ENCODE results near the gene ITGA11.

The ITGA11 gene

DNA sequence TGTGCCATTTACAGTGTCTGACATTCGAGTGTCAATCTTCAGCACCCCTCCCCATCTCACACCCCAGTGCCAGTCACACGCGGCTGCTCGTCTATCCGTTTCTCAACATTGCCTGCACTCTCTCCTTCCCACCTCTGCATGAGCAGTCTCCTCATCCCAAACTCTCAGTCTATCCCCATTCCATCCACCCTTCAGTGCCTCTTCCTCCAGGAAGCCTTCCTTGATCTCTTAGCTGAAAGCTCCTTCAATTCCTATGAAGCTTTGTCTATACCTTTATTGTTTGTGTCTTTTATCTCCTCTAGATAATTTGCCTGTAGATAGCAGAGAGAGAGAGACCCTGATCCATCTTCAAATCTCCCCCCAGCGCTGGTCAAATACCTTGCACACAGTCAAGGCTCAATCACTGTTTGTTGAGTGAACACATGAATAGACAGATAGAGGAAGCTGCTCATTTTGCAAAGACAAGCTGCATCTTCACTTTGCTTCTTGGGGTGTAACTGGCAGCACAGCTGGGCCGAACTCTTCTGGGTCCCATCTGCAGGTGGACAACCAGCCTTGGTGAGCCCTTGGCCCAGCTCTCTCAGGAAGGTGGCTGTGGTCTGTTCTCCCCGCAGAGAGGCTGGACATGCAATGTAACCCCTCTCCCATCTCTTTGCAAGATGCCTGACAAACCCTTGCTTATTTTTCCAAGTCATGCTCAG is 52.8 kb downstream of the ITGA11 start:
- H3K4me3 ChIP-seq (ENCODE audit: low read depth, low read length), result no peak overlapping the region

DNA sequence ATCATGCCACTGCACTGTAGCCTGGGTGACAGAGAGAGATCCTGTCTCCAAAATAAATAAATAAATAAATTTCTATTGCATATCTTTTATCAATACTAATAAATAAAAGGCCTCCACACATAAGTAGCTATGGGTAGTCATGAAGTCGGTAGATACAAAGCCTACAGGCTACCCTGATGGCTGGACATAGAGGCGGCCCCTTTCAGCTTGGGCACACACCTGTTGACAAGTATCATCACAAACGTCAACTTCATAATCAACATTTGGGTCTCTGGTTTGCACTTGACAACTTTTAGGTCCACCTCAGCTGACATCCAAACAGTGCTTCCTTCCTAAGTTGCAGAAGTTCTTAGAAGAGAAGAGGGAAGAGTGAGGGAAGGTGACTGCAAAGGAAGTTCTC is 53.4 kb downstream of the ITGA11 start:
- no peak overlapping the region for H3K4me3 ChIP-seq (ENCODE audit: low read depth, low read length)

DNA sequence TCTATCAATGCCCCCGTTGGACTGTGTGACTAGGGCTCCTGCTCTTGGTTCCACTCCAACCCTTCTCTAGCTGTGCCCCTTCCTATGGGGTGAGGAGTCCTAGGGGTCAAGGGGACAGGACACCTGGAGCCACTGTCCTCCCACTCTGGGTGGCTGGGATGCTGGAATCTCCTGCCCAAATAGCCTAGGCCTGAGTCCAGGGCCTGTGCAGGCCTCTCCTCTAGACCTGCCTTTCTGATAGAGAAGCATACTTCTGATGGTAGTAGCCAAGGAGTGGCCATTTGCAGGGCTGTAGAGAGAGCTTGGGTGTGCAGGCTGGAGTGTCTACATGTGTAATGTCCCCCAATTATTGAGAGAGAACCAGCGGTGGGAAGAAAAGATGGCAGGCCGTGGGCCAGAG is 54.2 kb downstream of the ITGA11 start:
- H3K4me3 ChIP-seq (ENCODE audit: low read depth, low read length), result no peak overlapping the region

DNA sequence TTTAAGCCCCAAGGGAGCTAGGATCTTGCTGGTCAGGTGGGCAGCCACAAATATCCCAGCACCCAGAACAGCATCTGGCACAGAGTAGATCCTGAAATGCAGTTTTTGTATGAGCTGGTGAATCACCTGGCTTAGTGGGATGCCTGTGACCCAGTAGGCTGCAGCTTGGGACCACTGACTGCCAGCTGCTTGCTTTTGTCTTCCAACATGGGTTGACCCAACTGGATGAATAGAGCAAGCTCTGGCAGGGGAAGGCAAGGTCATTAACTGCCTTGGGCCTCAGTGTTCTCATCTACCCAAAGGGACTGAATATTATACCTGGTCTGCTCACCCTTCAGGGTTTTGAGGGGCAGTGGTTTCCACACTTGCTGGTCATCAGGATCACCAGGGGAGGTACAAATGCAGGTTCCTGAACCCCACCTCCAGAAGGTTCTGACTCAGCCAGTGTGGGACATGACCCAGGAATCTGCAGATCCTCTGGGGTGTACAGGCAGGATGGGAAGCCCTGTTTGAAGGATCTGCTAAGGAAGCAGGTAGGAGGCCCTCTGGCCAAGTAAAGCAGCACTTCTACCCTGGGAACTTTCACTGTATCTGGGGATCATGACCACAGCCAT is 55.4 kb downstream of the ITGA11 start:
- H3K4me3 ChIP-seq (ENCODE audit: low read depth, low read length), result no peak overlapping the region

DNA sequence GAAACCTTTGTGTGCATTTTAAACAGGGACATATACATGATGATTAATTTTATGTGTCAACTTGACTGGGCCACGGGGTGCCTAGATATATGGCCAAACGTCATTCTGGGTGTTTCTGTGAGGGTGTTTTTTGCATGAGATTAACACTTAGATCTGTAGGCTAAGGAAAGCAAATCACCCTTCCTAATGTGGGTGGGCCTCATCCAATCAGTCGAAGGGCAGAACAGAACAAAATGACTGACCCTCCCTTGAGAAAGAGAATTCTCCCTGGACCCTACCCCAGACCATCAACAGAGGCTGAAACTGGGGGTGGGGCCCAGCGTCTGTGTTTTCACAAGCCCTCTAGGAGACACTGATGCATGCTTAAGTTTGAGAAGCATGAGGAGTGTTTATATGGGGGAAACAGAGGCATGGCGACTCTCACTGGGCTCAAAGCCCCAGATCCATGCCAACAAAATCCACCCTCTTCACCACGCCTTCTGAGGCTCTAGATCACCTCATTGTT is 56.2 kb downstream of the ITGA11 start:
- no peak overlapping the region for H3K4me3 ChIP-seq (ENCODE audit: low read depth, low read length)

DNA sequence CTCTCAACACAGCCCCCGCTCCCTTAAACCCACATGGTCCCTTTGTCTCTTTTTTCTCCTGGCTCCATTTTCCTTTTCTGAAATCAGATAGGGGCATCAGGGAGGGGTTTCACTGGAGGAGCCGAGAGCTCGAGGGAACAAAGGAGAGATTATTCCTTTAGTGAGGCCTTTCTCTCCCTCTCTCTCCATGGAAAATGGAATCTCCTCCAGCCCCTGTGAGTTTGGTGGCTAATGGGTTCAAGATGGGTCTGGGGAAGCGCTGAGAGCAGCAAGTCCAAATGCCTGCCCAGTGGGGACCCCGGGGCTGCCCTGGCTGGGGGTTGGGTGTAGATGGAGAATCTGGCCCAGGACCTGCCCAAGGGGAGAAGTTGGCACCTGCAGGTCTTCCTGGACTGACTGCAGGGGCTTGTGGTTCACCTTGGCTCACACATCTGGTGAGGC is 56.8 kb downstream of the ITGA11 start:
- no peak overlapping the region for H3K4me3 ChIP-seq (ENCODE audit: low read depth, low read length)

DNA sequence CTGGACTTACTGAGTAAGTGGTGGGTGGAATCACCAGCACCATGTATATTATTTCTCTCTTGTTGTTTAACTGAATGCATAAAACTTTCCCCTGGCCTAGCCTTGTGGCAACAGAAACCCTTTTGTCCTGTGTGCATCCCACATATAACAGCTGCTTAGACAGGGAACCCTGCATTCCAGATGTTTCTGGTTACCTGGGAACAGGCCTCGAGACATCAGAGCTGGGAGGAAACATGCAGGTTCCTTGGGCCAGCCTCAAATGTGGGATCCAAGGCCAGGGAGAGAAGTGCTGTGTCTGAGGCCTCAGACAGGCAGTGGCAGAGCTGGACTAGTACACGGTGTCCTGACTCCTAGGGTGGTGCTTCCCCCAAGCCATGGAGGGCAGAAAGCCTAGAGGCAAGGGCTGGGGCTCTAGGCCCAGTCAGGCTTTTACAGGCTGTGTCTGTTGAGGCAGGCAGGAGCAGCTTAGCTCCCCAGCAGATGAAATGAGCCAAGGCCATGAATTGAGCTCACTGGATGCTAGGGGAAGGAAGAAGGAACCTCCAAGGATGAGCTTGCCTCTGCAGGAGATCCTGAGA is 57.7 kb downstream of the ITGA11 start:
- H3K4me3 ChIP-seq (ENCODE audit: low read depth, low read length), result no peak overlapping the region

DNA sequence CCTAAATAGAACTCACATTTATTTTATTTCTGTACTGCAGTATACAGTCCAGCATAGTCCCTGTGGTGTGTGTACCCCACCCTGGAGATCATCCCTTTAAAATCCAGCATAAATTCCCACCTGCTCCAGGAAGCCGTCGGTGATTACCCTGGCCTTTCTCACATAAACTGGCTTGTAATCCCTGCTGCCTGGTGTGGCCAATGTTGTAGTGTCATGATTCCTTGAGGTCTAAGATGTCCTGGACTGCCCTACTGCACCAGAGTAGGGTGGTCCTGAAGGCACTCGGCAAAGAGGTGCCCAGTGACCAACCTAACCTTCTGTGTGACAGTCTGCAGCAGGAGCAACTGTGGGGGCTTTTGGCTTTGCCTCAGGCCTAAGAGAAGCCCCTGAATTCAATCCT is 58.9 kb downstream of the ITGA11 start:
- H3K4me3 ChIP-seq (ENCODE audit: low read depth, low read length), result no peak overlapping the region

DNA sequence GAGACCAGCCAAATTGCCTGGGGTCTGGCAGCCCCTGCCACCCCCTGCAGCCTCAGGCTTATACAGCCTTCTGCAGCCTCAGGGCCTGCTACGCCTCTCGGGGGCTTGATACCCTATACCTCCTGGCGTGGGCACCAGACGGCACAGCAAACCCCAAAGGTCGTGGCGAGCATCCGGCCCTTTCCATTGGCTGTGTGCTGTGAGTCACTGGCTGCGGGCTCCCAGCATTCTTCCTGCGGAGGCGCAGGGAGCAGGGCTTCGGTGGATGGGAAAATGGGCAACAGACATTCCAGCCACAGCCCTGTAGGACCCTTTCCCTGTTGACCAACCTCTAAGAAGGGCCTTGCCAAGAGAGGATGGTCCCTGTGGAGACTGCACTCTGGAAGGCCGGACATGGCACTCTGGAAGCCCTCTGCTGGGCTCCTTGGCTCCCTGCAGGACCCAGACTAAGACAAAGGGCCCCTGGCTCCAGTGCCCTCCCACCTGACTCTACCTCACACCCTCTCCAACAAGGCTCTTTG is 59.6 kb downstream of the ITGA11 start:
- H3K4me3 ChIP-seq (ENCODE audit: low read depth, low read length), result no peak overlapping the region

DNA sequence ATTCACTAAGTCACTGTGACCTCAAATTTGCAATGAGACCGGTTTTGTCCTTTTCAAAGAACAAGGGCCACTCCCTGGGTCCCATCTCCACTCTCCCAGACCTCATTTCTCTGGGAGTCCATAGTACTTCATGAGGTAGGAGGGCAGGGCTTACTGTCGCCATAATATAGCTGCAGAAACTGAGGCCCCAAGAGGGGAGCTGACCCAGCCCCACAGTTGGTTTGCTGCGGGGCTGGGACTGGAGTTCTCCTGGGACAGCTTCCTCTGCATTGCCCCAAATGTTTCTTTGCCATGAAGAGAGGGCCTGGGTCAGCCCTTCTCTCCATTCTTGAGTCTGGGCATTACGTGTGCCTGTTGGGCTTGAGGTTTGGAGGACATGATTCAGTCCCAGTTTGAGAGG is 60.1 kb downstream of the ITGA11 start:
- no peak overlapping the region for H3K4me3 ChIP-seq (ENCODE audit: low read depth, low read length)

DNA sequence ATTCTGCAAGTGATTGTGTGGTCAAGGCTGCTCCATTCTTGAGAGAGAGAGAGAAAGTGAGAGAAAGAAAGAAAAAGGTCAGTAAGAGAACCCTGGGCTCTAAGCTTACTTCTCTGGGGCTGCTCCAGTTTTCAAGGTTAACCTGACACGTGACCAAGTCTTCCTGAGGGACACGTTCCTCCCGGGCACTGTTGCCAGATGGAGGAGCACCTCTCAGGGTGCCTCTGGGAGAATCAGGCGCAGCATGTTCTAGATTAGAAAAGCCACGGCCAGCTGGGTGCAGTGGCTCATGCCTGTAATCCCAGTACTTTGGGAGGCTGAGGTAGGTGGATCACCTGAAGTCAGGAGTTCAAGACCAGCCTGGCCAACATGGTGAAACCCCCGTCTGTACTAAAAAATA is 60.8 kb downstream of the ITGA11 start:
- no peak overlapping the region for H3K4me3 ChIP-seq (ENCODE audit: low read depth, low read length)

DNA sequence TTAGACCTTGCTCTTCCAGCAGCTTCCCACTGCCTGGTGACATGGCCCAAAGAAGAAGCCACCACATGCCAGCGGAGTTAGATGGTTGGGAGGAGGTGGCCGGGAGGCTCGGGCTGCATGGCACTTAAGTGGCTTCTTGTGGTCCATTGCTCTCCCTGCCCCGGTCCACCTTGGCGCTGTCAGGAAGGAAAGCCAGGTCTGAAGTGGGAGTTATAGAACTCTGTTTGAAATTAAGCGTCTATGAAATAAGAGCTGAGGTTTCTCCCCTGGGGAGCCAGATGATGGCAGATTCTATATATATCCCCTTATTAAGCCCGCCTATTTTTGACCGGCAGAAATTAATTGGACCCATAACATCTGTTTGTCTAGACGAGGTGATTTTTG is 61.2 kb downstream of the ITGA11 start:
- no peak overlapping the region for H3K4me3 ChIP-seq (ENCODE audit: low read depth, low read length)

DNA sequence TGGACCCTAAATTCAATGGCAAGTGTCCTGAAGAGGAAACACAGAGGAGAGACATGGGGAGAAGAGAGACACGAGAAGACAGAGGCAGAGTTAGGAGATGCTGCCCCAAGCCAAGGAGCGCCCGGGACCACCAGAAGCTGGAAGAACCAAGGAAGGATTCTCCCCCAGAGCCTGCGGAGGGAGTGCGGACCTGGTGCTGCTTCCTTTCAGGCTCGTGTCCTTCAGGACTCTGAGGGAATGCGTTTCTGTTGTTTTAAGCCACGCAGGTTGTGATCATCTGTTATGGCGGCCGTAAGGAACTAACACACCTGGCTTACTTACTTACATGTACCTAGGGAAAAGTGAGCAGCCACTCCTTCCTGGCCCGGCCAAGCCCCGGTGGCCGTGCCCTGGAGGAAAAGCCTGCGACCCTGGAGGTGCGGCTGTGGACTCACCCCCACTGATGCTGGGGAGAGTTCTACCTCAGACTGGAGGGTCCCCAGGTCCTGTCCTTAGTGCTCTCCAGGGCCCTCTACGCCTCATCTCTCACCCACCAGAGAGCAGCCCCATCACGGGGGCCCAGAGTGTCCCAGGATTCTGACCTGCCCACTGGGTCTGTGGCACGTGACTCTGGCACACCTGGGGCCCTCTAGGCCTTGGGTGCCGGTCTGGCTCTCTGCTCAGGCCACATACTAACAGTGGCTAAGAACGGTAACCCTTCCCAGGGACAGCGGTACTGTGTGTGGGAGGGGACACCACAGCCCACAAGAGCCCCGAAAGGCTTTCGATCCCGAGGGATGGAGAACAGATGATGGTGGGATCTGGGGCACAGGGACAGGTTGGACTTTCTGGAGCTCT is 61.8 kb downstream of the ITGA11 start:
- no peak overlapping the region for H3K4me3 ChIP-seq (ENCODE audit: low read depth, low read length)

DNA sequence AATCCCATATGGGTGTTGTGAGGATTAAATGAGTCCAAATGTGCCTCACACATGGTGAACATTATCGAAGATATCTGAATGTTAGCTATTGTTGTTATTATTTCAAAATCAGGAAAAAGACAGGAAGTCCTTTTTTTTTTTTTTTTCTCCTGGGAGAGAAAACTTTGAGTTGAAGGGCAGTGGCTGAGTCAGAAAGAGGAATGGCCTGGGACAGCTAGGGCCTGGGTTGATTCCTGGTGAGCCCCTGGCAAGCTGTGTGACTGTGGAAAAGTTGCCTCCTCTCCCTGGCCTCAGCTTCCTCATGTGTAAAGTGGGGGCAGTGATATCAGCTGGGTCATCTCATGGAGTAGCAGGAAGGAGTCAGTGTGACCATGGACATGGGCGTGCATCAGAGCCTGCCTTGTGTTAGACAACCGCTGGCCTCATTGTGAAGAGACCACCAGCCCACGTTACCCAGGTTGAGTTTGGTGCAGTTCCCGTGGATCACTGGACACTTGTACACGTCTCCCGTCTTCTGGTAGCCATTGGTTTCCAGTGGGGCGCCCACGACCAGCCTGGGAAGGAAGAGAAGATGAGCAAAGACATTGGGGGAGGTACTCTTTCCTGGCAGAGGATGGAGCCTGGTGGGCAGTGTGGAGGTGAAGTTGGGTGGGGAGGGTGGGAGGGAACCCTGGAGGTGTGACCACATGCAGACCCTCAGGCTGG is 63.1 kb downstream of the ITGA11 start:
- H3K4me3 ChIP-seq (ENCODE audit: low read depth, low read length), result no peak overlapping the region

DNA sequence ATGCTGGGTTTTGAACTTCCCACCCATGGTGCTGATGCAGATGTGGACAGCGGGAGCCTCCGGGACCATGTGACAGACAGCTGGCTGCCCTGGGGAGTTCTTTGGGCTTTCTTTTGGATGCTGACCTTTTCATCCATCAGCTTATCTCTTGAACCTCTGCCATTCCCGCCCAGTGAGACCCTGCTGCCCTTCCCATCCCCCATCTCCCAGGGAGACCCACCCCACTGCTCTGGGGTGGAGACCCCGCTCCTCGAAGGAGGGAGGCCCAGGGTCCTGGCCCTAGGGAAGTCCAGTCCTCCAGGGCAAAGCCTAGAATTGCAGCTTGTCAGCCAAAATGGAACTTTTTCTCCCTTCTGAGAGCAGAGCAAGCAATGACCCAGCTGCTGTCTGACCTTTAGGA is 64.0 kb downstream of the ITGA11 start:
- no peak overlapping the region for H3K4me3 ChIP-seq (ENCODE audit: low read depth, low read length)

DNA sequence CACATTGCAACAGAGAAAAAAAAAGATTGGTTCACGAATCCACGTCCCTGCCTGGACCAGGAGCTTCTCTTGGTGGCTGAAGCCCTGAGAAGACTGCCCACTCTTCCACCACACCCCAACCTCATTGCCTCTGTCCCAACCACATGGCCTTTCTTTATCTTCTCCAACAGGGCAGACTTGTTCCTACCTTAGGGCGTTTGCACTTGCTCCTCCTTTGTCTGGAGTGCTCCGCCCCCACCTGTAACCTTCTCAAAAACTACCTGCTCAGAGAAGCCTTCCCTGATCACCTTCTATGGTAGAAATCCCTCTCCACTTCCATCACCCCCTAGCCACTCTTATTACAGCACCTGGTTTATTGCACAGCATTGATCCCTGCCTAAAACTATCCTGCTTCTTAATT is 64.7 kb downstream of the ITGA11 start:
- no peak overlapping the region for H3K4me3 ChIP-seq (ENCODE audit: low read depth, low read length)

DNA sequence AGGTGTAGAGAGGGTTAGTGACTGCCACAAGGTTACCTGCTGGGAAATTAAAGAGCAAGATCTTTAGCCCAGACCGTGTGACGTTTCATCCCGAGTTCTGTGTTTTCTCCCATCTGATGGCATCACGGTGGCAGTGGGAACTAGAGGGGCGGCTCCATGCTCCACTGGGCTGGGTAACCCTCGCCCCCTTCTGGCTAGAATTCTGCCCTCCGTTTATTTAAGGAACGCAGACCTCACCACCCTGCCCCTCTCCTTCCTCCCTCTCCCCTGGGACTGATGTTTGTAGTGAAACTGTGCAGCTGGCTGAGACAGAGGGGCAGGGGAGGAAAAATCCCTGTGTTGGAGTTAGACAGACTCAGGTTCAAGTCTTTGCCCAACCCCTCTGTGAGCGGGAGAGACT is 65.6 kb downstream of the ITGA11 start:
- H3K4me3 ChIP-seq (ENCODE audit: low read depth, low read length), result no peak overlapping the region

DNA sequence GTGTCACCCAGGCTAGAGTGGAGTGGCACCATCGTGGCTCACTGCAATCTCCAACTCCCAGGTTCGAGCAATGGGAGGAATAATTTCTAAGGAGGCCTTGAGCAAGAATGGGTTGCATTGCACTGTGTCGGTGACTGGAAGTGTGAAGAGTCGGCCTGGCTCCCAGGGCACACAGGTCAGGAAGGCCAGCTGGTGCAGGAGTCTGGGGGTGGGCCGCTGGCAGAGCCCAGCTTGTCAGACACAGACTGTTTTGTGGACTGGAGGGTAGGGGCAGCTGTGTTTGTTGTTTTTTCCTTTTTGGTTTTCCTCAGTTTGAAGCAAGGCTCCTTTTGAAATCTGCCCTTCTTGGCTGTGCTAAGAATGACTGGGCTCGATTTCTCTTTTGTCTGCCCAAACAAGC is 66.2 kb downstream of the ITGA11 start:
- H3K4me3 ChIP-seq (ENCODE audit: low read depth, low read length), result no peak overlapping the region

DNA sequence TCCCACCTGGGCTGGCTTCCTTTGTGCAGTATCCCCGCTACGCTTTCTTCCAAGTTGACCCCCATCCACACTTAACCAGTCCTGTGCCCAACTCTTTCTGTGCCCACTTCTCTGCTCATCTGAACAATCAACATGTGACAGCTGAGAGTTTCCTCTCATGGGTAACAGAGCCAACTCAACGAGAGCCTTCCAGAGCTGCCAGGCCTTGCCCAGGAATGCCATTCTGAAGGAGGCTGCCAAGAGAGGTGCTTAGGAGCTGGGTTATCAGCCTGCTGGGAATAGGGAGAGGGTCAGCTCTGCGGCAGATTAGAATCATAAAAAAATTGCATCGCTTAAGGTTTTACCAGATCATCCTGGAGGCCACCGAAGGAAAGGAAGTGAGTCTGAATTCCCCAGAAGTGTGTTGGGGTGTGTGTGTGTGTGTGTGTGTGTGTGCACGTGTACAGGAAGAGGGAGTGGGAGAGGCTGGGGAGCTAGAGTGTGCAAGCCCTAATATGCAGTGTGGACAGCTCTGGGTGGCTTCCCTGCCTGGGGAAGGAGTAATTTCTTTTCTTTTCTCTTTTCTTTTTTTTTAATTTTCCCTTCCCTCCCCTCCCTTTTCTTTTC is 66.7 kb downstream of the ITGA11 start:
- H3K4me3 ChIP-seq (ENCODE audit: low read depth, low read length), result no peak overlapping the region

DNA sequence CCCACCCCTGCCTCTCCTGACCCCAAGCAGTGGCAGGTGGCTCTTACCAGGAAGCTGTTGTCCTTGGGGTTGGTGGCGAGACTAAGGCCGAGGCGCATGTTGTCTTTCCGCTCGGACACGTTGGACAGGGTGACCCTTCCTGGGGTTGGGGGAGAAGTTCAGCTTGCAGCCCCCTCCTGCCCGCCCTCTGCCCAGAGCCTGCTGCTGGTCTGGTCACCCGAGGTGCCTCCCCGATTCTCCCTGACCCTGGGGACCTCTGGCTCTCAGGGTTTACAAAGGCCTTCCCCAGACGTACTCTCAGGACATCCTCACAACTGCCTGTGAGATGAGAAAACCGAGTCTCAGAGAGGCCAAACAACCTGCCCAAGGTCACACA is 67.3 kb downstream of the ITGA11 start:
- H3K4me3 ChIP-seq (ENCODE audit: low read depth, low read length), result no peak overlapping the region

All from iPS-11a (cell line).